ENCODE measurements around the gene DCLK3.

DNA sequence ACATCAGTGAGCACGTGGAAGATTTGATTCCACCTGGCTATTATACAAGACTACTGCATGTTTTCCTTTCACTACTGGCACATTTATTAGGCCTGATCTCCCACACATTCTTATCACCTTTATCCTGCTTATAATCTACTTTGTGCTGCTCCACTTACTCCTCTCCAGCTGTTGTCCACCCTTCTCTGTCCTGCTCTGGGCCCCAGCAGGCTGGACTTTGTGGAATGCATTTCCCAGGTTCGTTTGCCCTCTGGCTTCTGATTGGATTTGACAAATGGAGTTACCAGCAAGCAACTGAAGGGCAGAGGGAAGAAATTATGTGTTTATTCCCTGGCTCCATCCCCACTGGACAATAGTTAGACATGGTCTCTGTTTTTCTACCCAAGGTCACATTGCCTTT lies 75.5 kb downstream of the DCLK3 start:
- TF ChIP-seq CEBPB (IDR thresholded peaks at IDR 0.05) (no peak), TEAD4 (IDR thresholded peaks at IDR 0.05) (no peak), YY1 (IDR thresholded peaks at IDR 0.05; ENCODE audit: low read depth) (no peak), CREB1 (IDR thresholded peaks at IDR 0.05; ENCODE audit: low read depth) (no peak), TAF1 (IDR thresholded peaks at IDR 0.05; ENCODE audit: low read depth) (no peak), EP300 (IDR thresholded peaks at IDR 0.05; ENCODE audit: borderline replicate concordance) (no peak), EGR1 (IDR thresholded peaks at IDR 0.05) (no peak), NFIC (IDR thresholded peaks at IDR 0.05) (no peak), TCF12 (IDR thresholded peaks at IDR 0.05; ENCODE audit: low read depth) (no peak), FOXM1 (IDR thresholded peaks at IDR 0.05; ENCODE audit: borderline replicate concordance, low read depth) (no peak), RAD21 (IDR thresholded peaks at IDR 0.05; ENCODE audit: low read depth) (no peak), USF1 (IDR thresholded peaks at IDR 0.05) (no peak)
- TF ChIP-seq, protein P1, sequence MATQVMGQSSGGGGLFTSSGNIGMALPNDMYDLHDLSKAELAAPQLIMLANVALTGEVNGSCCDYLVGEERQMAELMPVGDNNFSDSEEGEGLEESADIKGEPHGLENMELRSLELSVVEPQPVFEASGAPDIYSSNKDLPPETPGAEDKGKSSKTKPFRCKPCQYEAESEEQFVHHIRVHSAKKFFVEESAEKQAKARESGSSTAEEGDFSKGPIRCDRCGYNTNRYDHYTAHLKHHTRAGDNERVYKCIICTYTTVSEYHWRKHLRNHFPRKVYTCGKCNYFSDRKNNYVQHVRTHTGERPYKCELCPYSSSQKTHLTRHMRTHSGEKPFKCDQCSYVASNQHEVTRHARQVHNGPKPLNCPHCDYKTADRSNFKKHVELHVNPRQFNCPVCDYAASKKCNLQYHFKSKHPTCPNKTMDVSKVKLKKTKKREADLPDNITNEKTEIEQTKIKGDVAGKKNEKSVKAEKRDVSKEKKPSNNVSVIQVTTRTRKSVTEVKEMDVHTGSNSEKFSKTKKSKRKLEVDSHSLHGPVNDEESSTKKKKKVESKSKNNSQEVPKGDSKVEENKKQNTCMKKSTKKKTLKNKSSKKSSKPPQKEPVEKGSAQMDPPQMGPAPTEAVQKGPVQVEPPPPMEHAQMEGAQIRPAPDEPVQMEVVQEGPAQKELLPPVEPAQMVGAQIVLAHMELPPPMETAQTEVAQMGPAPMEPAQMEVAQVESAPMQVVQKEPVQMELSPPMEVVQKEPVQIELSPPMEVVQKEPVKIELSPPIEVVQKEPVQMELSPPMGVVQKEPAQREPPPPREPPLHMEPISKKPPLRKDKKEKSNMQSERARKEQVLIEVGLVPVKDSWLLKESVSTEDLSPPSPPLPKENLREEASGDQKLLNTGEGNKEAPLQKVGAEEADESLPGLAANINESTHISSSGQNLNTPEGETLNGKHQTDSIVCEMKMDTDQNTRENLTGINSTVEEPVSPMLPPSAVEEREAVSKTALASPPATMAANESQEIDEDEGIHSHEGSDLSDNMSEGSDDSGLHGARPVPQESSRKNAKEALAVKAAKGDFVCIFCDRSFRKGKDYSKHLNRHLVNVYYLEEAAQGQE (IDR thresholded peaks at IDR 0.05; ENCODE audit: low read depth), result no peak
- TF ChIP-seq, protein P2, sequence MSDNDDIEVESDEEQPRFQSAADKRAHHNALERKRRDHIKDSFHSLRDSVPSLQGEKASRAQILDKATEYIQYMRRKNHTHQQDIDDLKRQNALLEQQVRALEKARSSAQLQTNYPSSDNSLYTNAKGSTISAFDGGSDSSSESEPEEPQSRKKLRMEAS (IDR thresholded peaks at IDR 0.05), result no peak

Measured in Ishikawa (cell line).